Transverse colon (tissue), 3 donors: Measurements from ENCODE around the gene AMY1B.
"Not testable (repeated sequence)": the region's sequence is repeated elsewhere in the genome, so short reads cannot be mapped to it uniquely, and the experiment has no call there.

Experiments used
- POLR2A ChIP-seq: fragments of 450-650 bp; IDR thresholded peaks from one replicate; pipeline ENCODE4 v1.6.1; 2016; ENCODE audit warnings: antibody characterized with exemption, mild to moderate bottlenecking, moderate library complexity
- TF ChIP-seq, protein P1 (sequence below), 5 experiments: fragments of 200-600 bp in 3 of 5; fragments of 450-650 bp in 2 of 5; sonication (generic) in 3 of 5; IDR thresholded peaks; 1 replicate in 2 of 5; 2 replicates in 3 of 5; pipeline ENCODE4 v1.5.1; 2016 to 2017; ENCODE audit warnings: antibody characterized with exemption in 5 of 5, inconsistent platforms in 3 of 5, mild to moderate bottlenecking in 2 of 5, moderate library complexity in 1 of 5

- not testable (repeated sequence) for TF ChIP-seq POLR2A
- TF ChIP-seq, protein P1, sequence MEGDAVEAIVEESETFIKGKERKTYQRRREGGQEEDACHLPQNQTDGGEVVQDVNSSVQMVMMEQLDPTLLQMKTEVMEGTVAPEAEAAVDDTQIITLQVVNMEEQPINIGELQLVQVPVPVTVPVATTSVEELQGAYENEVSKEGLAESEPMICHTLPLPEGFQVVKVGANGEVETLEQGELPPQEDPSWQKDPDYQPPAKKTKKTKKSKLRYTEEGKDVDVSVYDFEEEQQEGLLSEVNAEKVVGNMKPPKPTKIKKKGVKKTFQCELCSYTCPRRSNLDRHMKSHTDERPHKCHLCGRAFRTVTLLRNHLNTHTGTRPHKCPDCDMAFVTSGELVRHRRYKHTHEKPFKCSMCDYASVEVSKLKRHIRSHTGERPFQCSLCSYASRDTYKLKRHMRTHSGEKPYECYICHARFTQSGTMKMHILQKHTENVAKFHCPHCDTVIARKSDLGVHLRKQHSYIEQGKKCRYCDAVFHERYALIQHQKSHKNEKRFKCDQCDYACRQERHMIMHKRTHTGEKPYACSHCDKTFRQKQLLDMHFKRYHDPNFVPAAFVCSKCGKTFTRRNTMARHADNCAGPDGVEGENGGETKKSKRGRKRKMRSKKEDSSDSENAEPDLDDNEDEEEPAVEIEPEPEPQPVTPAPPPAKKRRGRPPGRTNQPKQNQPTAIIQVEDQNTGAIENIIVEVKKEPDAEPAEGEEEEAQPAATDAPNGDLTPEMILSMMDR (IDR thresholded peaks at IDR 0.05), result not testable (repeated sequence)
These were observed 11.7 kb upstream of the AMY1B start for GRCh38 chr1:103707670-103708069.
